ENCODE data around the gene DHX36.
A peak's percentile ranks its signal among the peaks of the same experiment; 100 is the strongest.

Gene DHX36, protein sequence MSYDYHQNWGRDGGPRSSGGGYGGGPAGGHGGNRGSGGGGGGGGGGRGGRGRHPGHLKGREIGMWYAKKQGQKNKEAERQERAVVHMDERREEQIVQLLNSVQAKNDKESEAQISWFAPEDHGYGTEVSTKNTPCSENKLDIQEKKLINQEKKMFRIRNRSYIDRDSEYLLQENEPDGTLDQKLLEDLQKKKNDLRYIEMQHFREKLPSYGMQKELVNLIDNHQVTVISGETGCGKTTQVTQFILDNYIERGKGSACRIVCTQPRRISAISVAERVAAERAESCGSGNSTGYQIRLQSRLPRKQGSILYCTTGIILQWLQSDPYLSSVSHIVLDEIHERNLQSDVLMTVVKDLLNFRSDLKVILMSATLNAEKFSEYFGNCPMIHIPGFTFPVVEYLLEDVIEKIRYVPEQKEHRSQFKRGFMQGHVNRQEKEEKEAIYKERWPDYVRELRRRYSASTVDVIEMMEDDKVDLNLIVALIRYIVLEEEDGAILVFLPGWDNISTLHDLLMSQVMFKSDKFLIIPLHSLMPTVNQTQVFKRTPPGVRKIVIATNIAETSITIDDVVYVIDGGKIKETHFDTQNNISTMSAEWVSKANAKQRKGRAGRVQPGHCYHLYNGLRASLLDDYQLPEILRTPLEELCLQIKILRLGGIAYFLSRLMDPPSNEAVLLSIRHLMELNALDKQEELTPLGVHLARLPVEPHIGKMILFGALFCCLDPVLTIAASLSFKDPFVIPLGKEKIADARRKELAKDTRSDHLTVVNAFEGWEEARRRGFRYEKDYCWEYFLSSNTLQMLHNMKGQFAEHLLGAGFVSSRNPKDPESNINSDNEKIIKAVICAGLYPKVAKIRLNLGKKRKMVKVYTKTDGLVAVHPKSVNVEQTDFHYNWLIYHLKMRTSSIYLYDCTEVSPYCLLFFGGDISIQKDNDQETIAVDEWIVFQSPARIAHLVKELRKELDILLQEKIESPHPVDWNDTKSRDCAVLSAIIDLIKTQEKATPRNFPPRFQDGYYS

DNA sequence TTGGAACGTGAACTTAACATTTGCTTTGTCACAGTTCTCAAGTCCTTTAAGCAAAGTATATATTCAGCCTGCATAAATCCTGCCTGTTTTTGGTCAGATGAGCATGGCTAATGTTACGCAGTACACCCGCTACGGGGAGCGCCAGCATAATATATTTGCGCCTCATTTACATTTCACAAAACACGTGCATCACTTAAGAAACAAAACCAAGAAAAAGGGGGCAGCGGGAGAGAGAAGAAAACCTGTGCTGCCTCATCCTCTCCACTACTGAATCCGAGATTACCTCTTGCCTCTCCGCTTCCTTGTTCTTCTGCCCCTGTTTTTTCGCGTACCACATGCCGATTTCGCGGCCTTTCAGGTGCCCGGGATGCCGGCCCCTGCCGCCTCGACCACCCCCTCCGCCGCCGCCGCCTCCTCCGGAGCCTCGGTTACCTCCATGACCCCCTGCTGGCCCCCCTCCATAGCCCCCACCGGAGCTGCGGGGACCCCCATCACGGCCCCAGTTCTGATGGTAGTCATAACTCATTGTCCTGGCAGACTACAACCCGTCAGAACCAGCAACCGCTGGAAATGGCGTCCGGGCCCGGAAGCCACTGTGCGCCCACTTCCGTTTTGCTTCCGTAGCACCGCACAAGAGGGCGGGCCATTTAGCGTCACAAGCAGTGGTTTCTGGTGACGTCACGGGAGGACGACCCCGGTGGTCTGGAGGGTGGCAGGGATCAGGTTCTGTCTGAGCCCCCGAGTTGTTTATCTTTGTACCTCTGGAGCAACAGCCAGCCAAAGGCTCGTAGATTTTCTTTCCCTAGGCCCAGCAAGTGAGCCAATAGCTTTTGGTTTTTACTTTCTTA, at the start of gene DHX36:
Gene DHX36 (minus strand): TSS at position 597 of the 848 bp plus-strand sequence. CDS start 71 bp downstream, at position 526.
- DNase-seq = peak; percentile 67 to 77

DNA sequence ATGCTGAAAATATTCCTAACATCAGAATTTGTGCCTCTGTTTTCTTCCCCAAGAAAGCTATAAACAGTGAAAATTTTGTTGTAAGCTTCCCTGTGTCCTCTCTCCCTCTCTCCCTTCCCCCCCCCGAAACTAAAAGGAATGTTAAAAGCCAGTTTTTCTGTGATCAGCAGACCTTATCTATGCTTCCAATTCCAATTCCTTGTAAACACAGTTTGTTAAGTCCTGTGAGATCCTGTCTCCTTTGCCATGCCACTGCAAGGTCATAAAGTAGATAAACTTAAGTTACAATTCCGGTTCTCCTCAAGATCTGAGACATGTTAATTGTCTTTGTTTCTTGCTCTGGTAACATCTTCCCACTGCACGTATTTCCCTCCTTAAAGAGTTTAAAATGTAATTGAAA, 42.9 kb upstream of the DHX36 start:
- DNase-seq = no peak

DNA sequence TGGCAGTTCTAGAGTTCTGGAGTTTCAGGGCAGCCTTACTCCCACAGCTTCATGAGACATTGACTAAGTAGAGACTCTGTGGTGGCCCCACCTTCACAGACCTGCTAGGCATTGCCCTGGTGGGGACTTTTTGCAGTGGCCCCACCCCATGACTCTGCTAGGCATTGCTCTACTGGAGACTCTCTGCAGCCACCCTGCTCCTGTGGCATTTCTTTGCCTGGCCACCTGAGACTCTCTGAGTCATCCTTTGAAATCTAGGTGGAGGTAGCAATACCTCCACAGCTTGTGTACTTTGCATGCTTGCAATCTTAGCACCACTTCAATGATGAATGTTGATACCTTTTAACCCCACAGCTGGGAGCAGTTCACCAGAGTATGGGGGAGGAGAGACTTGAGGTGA, 40.6 kb upstream of the DHX36 start:
- DNase-seq = no peak

DNA sequence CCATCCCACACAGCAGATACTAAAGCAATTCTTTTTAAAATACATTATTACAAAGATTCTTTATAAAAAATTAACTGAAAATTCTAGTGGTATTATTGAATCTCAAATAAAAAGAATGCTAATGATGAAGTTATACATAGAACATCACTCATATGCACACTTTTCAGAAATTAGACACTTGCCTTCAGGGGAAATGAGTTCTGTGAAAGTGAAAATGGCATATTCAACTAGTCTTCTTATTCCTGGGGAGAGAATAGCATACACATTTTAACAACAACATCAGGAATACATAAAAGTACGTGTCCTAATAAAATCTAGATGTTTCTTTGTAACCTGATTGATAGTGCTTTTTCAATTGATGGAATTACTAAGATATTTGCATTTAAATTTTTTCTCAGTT, 36.8 kb upstream of the DHX36 start:
- no peak for DNase-seq

DNA sequence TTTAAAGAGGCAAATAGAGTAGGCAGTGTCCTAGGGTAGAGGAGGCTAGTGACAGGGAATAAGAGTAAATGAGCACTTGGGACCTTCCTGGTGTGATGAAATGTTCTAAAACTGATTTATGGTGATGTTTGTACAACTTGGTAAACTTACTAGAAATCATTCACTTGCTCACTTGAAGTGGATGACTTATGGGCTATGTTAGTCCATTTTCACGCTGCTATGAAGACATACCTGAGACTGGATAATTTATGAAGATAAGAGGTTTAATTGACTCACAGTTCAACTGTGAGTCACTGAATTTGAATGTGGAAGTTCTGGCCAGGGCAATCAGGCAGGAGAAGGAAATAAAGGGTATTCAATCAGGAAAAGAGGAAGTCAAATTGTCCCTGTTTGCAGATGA, 31.7 kb upstream of the DHX36 start:
- DNase-seq = no peak

DNA sequence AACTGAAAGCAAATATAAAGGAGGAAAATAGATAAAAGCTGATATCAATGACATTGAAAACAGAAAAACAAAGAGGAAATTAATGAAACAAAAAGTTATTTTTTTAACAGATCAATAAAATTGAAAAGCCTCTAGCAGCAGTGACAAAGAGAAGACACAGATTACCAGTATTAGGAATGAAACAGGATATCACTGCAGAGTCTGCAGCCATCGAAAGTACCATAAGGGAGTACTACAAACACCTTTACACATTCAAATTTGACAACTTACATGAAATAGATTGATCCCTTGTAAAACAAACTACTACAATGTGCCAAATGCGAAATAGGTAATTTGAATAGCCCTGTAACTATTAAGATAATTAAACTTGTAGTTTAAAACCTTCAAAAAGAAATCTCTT, 24.9 kb upstream of the DHX36 start:
- DNase-seq = no peak

DNA sequence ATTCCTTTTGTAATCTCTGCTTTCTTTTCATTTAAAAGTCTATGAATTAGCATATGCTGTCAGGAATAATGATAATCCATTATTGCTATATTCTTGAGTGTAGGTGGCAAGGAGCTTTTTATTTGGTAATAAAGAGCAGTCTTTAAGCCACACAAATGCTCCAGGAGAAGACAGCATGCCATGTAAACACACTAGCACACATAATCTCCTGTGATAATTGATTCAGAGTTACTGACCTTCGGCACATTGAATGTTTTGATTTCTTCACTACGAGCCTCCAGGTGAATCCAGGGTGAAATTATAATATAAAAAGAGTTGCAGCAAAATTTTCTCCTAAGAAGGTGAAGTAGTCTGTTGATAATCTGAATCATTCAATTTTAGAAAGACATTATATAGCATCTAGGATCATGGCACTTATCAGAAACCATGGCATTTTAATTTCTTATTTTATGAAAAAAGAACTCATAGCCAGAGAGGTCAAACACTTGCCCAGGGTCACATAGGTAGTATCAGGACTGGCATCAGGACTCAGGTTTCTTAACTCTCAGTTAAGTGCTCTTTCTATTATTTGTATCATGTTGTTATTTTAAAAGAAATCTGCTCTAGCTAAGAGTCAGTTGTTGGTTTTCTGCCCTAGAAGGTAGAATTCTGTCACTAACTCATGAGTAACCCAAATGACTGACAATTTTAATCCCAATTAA, 21.3 kb upstream of the DHX36 start:
- no peak for DNase-seq

DNA sequence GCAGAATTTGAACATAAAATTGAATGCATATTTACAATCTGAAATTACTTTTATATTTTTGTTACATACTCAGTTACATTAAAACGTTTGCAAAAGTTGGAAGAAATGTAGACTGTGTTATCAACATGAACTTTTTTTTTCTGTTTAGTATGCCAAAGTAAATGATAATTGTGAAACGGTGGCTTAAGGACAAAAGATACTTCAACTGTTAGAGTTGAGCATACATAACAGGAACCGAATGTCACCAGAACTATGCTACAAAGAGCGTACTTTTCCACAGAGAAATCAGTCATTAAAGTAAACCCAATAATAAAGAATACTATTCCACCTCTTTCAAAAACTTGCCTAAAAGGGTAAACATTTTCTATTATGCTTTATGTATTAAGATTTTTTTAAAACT, 14.3 kb upstream of the DHX36 start:
- DNase-seq = no peak

DNA sequence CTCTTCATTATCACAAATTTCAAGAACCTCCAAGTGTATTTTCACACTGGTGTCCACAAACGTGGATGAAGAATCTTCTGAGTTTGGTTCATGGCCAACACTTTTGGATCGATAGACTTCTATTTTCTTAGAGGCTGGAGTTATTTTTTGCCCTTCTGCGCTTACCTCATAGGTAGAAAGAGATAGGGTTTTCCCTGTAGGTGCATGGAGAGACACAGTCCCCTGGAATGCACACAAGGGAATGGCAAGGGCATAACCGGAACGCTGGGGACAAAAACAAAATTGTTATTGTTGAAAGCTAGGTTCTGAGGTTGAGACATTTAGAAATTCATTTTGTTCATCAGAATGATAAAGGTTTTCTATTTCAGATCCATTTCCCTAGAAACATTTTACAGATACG, 13.7 kb upstream of the DHX36 start:
- no peak for DNase-seq

DNA sequence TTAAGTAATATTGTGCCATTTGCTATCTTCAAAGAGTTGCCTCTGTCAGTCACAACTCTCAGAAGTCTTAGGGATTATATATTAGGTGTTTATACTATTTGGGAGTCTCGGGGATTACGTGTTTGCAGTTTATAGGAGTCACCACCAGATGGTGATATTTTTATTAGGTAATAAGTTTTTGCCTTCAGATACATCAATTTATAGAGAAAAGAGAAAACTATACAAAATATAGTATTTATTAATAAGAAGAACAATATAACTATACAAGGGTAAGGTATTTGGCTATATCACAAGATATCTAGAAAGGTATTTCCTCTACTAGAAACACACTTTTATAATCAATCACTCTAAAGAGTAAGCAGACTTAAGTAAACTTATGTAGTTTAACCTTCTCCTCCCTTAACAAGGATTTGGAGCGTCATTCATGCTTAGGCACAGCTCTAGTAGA, 10.7 kb upstream of the DHX36 start:
- no peak for DNase-seq

DNA sequence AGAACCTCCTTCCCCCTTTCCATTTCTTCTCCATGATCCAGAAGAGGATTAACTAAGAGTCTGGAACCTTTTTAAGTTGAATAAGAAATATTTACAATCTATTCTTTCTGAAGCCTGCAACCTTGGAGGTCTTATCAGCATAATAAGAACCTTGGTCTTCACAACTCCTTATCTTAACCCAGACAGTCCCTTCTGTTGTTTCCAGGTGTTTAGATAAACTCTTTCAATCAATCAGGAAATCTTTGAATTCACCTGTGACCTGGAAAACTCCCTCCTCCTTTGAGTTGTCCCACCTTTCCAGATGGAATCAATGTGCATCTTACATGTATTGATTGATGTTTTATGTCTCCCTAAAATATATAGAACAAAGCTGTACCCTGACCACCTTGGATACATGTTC, 3.6 kb upstream of the DHX36 start:
- no peak for DNase-seq

DNA sequence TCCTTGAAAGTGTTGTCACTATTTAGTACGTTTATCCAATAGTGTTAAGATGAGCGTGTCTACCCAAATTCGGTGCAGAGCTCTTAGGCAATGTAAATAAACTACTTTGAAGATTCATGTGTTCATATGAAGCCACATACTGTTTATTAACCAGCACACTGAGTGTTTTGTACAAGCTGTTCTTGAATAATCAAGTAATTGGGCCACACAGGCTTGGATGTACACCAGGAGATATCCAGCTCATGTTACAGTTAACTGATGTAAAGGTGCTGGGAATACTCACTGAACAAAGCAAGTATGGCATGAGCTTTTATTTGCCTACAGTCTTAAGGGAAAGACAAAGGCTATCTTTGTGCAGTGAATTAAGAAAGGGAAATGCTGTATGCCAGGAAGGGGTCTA, 632 bp upstream of the DHX36 start:
- no peak for DNase-seq

DNA sequence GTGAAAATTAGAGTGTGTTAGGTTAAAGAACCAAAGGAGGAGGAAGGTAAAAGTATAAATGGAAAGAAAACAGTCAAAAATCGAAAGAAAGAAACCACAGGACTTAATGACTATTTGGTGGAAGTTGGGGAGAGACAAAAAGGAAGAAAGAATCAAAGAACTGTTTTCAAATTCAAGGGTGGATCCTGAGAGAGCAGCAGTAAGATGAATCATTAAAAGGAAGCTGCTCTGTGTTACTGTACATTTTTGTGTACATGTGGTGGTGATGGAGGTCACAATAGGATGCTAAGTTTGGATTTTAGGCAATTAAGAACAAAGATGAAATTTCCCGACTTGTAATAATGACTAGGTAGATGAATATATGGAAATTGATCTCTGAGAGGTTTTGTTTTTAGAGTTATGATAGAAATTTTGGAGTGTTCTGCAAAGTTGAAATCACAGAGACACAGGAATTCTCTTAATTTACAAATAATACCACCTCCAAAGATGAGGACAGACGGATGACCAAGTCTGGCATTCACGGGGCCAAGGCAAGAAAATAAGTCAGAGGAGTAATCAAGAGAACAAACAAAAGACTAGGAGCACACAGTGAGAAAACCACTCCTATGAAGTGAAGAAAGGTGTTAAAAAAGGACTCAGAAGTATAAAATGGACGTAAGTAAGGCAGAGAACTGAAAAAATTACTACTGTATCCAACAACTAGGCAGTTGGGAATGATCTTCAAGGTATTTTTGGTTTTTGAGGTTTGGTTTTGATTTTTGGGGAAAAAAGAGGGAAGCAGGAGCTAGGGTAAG, 7.1 kb downstream of the DHX36 start:
- DNase-seq = no peak

DNA sequence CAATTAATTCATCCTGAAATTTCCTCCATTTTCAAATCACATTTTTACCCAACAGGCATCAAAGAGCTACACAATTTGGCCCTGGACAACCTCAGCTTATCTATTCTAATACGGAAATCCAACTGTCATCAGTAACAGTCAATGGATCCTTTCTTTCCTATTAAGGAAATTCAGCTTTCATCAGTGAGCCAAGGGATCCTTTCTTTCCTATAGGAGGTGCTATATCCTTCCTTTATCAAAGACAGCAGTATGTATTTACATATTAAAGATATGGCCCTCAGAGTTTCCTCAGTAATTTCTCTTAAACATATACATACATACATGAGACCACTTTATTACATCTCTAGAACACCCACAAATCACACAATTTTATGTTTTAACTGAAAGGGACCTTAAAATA, 10.1 kb downstream of the DHX36 start:
- DNase-seq = no peak

DNA sequence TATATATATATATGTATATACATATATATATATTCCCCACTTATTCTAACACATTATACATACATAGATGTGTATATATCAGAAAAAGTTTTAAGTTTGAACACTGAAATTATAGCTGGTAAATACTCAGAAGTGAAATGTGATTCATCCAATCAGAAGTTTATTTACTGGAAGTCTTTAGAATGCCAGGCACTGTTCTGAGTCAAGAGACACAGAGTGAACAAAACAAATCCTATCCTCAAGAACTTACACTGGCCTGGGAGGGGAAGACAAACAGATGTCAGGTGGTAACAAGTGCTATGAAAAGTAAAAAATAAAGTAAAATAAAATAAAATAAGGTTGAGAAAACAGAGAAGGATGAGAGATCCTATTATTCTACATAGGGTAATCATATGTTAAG, 13.4 kb downstream of the DHX36 start:
- DNase-seq = no peak

DNA sequence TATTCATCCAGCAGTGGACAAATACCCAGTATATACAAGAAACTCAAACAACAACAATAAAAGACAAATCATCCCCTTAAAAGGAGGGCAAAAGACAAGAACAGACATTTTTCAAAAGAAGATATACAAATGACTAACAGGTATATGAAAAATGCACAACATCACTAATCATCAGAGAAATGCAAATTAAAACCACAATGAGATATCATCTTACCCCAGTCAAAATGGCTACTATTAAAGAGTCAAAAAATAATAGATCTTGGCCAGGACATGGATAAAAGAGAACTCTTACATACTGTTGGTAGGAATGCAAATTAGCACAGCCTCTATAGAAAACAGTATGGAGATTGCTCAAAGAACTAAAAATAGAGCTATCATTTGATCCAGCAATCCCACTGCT, 16.9 kb downstream of the DHX36 start:
- DNase-seq = no peak

DNA sequence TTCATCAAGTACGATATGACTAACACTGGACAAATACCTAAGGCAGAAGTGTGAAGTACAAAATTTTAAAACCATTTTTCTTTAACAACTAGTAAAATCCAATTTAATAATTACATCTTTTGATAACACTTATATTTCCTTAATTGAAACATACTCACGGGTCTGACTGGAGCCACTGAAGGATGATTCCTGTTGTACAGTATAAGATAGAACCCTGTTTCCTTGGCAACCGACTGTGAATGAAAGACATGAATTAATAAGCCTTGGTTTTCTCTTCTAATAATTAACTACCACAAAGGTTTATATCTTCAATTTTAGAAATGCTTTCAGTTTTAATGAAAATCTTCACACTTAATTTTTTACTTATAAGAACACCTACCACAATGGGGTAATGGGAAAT, 19.4 kb downstream of the DHX36 start:
- no peak for DNase-seq

DNA sequence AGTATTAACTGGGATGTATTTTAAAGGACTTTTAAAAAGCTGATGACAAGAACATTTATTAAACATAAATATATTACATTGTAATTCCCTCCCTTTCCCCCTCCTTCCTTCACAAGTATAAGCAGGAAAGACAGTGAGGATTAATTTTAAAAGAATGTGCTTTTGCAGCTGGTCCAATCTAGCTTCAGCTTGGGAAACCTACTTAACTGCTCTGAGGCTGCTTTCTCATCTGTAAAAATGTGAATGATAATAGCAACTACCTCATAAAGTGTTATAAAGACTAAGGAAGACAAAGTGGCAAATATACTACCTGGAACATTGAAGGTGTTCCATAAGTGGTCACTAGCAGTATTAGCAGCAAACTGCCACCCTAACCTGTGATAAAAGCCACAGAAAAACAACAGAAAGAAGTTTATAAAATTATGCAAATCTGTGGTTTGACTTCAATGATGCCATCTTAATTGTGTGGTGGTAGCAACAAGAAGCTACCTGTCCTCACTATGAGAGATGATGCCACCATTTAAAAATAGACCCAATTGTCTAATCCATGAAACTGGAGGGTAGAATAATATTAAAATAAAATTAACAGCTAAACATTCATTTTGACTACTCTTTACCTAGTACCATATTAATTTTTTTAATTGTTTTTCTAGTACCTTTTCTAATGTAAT, 20.0 kb downstream of the DHX36 start:
- DNase-seq = no peak

DNA sequence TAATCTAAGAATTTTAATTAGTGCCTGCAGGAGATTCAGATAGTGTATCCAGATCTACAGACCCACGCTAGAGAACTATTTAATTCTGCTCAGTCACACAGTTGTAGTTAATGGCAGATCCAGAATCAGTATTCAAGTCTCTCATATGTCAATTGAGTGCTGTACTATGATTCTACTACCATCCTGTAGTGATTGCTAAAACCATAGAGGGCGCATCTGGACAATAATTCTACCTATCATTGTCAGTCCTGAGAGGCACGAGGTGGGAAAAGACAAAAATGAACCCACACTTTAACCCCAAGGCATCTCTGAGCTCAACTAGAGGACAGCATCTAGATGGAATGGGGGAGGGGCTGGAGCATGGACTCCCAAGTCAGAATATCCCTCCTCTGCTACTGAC, 22.7 kb downstream of the DHX36 start:
- DNase-seq = no peak

DNA sequence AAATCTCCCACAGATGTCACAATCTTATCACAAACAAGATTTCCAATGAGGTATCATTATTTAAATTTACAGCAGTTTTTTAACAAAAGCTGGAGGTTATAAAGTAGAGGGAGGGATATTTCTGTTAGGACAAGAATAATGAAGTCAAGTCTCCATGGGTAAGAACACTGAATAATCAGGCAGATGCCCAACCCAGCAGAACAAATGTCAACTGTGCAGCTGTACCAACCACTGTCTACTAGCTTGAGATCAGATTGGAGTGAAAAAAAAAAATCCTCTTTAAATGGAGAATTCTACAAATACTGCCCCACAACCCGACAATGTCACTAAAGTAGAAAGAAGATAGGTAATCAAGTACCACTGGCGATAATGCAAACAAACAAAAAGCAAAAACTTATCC, 30.3 kb downstream of the DHX36 start:
- DNase-seq = no peak

DNA sequence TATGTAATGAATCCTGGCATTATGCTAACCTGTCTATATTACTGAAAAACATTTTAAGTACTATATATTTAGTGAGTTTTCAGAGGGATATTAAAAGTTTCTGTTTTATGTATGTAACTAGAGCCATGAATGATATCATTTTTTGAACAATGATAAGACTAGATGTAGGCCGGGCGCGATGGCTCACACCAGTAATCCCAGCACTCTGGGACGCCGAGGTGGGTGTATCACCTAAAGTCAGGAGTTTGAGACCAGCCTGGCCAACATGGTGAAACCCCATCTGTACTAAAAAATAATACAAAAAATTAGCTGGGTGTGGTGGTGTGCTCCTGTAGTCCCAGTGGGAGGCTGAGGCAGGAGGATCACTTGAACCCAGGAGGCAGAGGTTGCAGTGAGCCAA, 34.1 kb downstream of the DHX36 start:
- no peak for DNase-seq
